ENCODE results near the gene STK24. TPM values are rescaled to one million over a fixed set of nuclear protein-coding genes. Genes with fewer than 3 reads are reported as not detected.

The STK24 gene
- total and polyA plus RNA-seq, 2 of the 8 experiments (the other 6 are each of a cell fraction or from before 2014, with no cell fraction given), result 62.8 to 143 TPM

- Histone ChIP-seq H3K27me3 (replicated peaks in 1 of 4; ENCODE audit: control insufficient read depth in 3 of 4, extremely low read depth in 1 of 4, insufficient read depth in 3 of 4, low read length in 3 of 4) (no peaks in the 10 kb centered on the region), H4K5ac (ENCODE audit: insufficient read length, low read depth, low read length) (no peak overlapping the region), H3K4me3 (ENCODE audit: extremely low read depth in 1 of 4, insufficient read depth in 2 of 4, low read depth in 3 of 4, low read length in 4 of 4) (no peak overlapping the region), H2AFZ (ENCODE audit: low read length) (no peak overlapping the region), H2BK12ac (ENCODE audit: low read depth, low read length) (no peak overlapping the region), H2BK5ac (ENCODE audit: low read depth, low read length) (no peak overlapping the region), H4K20me1 (replicated peaks in 1 of 2; ENCODE audit: control insufficient read depth in 1 of 2, insufficient read depth in 2 of 2, low read length in 2 of 2) (peaks cover 23 to 31% of the 10 kb centered on the region in 2 experiments), H4K91ac (replicated peaks; ENCODE audit: insufficient read length, low read length) (no peak overlapping the region), H2BK120ac (replicated peaks; ENCODE audit: low read depth, low read length) (no peak overlapping the region), H3K79me2 (ENCODE audit: control insufficient read depth in 1 of 2, insufficient read depth in 2 of 2, low read length in 2 of 2) (peaks cover 9 to 98% of the 10 kb centered on the region in 2 experiments), H3K9me3 (ENCODE audit: insufficient read depth in 2 of 2, low read depth in 1 of 2, low read length in 1 of 2) (no peaks in the 10 kb centered on the region), H3K56ac (replicated peaks; ENCODE audit: insufficient read length, low read depth, low read length) (no peak overlapping the region), H3K79me1 (ENCODE audit: low read depth, low read length) (peaks cover 17% of the 10 kb centered on the region), H3K23ac (ENCODE audit: insufficient read length) (no peak overlapping the region), H3K18ac (ENCODE audit: extremely low read depth, low read length) (no peak overlapping the region), H3K23me2 (ENCODE audit: low read depth, low read length) (no peaks in the 10 kb centered on the region), H3K14ac (ENCODE audit: insufficient read length) (no peak overlapping the region), H3K4ac (replicated peaks; ENCODE audit: insufficient read length, low read depth, low read length) (no peak overlapping the region), H2AK5ac (ENCODE audit: low read depth, low read length) (no peak overlapping the region), H2BK15ac (ENCODE audit: low read length) (no peak overlapping the region), H2BK20ac (ENCODE audit: low read length) (no peak overlapping the region), H3K36me3 (ENCODE audit: control insufficient read depth in 2 of 4, insufficient read depth in 4 of 4, low read length in 3 of 4) (no peaks in the 10 kb centered on the region), H3K4me1 (replicated peaks in 1 of 4; ENCODE audit: control insufficient read depth in 3 of 4, insufficient read depth in 4 of 4, low read length in 3 of 4) (peaks cover 15 to 39% (median 28%) of the 10 kb centered on the region in 4 experiments), H3K9ac (replicated peaks in 1 of 4; ENCODE audit: extremely low read depth in 1 of 4, low read depth in 3 of 4, low read length in 3 of 4) (no peak overlapping the region), H3K27ac (ENCODE audit: low read depth, low read length) (no peak overlapping the region), H3K4me2 (ENCODE audit: insufficient read depth in 1 of 2, low read depth in 2 of 2, low read length in 2 of 2) (no peak overlapping the region), H4K8ac (ENCODE audit: extremely low read depth, insufficient read depth, low read length) (no peak overlapping the region)
- no peak for FAIRE-seq
- CTCF ChIA-PET (ENCODE audit: partially characterized antibody), result interaction anchor here (0.6 to 2.6 kb wide), 9 partner anchors 11 to 1179 kb away, joined by 3 to 9 read pairs (median 4); no protein-coding TSS in a partner anchor
- POLR2A ChIA-PET (ENCODE audit: partially characterized antibody), result interaction anchor here (1.3 to 1.4 kb wide), 2 partner anchors 87 to 89 kb away, joined by 3 read pairs; partner anchors contain the start of gene STK24
- 90% methylated on average over 11 of the region's 11 CpGs; no CpG with 5 or more reads in 1 of the 2 experiments for WGBS, 2 experiments (ENCODE audit: extremely low coverage in 1 of 2, insufficient coverage in 1 of 2, insufficient read length in 1 of 2, insufficient replicate concordance in 2 of 2, low coverage in 1 of 2, low lambda C conversion rate in 2 of 2, missing lambda C conversion rate in 1 of 2)
- DNase-seq (ENCODE audit: low read depth in 1 of 2, low spot score in 2 of 2), result no peak
- TF ChIP-seq JUN (IDR thresholded peaks at IDR 0.05; ENCODE audit: low read depth, low read length) (no peak), ASH2L (IDR thresholded peaks at IDR 0.05; ENCODE audit: low read length) (no peak), SIX5 (IDR thresholded peaks at IDR 0.05; ENCODE audit: low read depth, low read length) (no peak), NANOG (IDR thresholded peaks at IDR 0.05; ENCODE audit: insufficient read depth, low read depth, low read length, poor library complexity, severe bottlenecking) (no peak), GTF2F1 (IDR thresholded peaks at IDR 0.05; ENCODE audit: borderline replicate concordance, low read depth, low read length) (no peak), CTBP2 (IDR thresholded peaks at IDR 0.05; ENCODE audit: borderline replicate concordance, insufficient read depth, insufficient read length, low read length) (no peak), GABPA (IDR thresholded peaks at IDR 0.05; ENCODE audit: borderline replicate concordance, insufficient read depth, low read length) (no peak), POLR2AphosphoS5 (IDR thresholded peaks at IDR 0.05; ENCODE audit: low read depth, low read length) (no peak), POLR2A (IDR thresholded peaks at IDR 0.05; ENCODE audit: control extremely low read depth in 1 of 2, low read depth in 2 of 2, low read length in 2 of 2) (no peak), SIRT6 (IDR thresholded peaks at IDR 0.05; ENCODE audit: low read length) (no peak), RAD21 (IDR thresholded peaks at IDR 0.05 in 1 of 2, conservative IDR thresholded peaks at IDR 0.05 in 1 of 2; ENCODE audit: low read depth in 2 of 2, low read length in 2 of 2) (no peak), FOSL1 (IDR thresholded peaks at IDR 0.05; ENCODE audit: insufficient read depth, low read depth, low read length) (no peak), EZH2 (IDR thresholded peaks at IDR 0.05; ENCODE audit: low read depth, low read length, severe bottlenecking) (no peak), SRF (IDR thresholded peaks at IDR 0.05; ENCODE audit: low read depth, low read length) (no peak), CBX5 (IDR thresholded peaks at IDR 0.05; ENCODE audit: low read depth, low read length) (no peak)
These were observed 88.2 kb downstream of the STK24 start for GRCh38 chr13:98488736-98489135.
